PFSK-1 (cell line): ENCODE measurements around the gene PLA2G5.

Experiments used
- FOXP2 ChIP-seq: optimal IDR thresholded peaks from 2 replicates; pipeline ENCODE3; 2011; ENCODE audit warnings: borderline replicate concordance, control low read depth, inconsistent platforms; ENCODE audit not compliant: insufficient read depth; ENCODE audit errors: extremely low read length, extremely low read depth
- POLR2AphosphoS5 ChIP-seq: IDR thresholded peaks from 2 replicates; pipeline ENCODE4 v1.6.1; 2012; ENCODE audit warnings: low read depth, mild to moderate bottlenecking, control low read depth, low read length, moderate library complexity
- REST ChIP-seq, 2 experiments: IDR thresholded peaks; 2 replicates each; pipeline versions ENCODE4 v1.6.1 to v1.8.0; 2011 to 2012; ENCODE audit warnings: low read depth in 2 of 2, low read length in 2 of 2, control low read depth in 1 of 2, inconsistent platforms in 1 of 2, mild to moderate bottlenecking in 1 of 2, moderate library complexity in 1 of 2; ENCODE audit not compliant: insufficient read depth in 1 of 2
- SIN3A ChIP-seq: IDR thresholded peaks from 2 replicates; pipeline ENCODE4 v1.6.1; 2012; ENCODE audit warnings: mild to moderate bottlenecking, low read length, moderate library complexity, borderline replicate concordance; ENCODE audit not compliant: insufficient read depth
- TAF1 ChIP-seq: IDR thresholded peaks from 2 replicates; pipeline ENCODE4 v1.6.1; 2012; ENCODE audit warnings: low read length, control low read depth, borderline replicate concordance; ENCODE audit not compliant: insufficient read depth

GRCh38 chr1:20072771-20073170 lies 2.8 kb downstream of the PLA2G5 start:
- TF ChIP-seq TAF1 (no peak), POLR2AphosphoS5 (no peak), REST (IDR thresholded peaks at IDR 0.05; ENCODE audit: insufficient read depth in 1 of 2, low read depth in 2 of 2, low read length in 2 of 2) (no peak), SIN3A (no peak), FOXP2 (no peak)
